MM.1S (cell line): ENCODE measurements around the gene TTC16.

Experiments
- DNase-seq: peaks from one replicate; pipeline ENCODE4 v3.0.0-alpha.2; 2015
- H2AFZ ChIP-seq: fragments of 300-600 bp; sonication (generic); 2 replicates; pipeline ENCODE4 v1.6.0; 2016; ENCODE audit warnings: antibody characterized with exemption, low read length
- H3F3A ChIP-seq: fragments of 300-600 bp; sonication (generic); 2 replicates; pipeline ENCODE4 v1.6.1; 2016; ENCODE audit warnings: mild to moderate bottlenecking, antibody characterized with exemption, low read length, moderate library complexity, mixed read lengths; ENCODE audit not compliant: insufficient read depth
- H3K27ac ChIP-seq: fragments of 300-600 bp; sonication (generic); 2 replicates; pipeline ENCODE4 v1.5.1; 2016; ENCODE audit warnings: mild to moderate bottlenecking, low read length
- H3K27me3 ChIP-seq: fragments of 300-600 bp; sonication (generic); replicated peaks from 2 replicates; pipeline ENCODE4 v1.6.0; 2016; ENCODE audit warnings: low read length; ENCODE audit not compliant: insufficient read depth
- H3K36me3 ChIP-seq: fragments of 300-600 bp; sonication (generic); replicated peaks from 2 replicates; pipeline ENCODE4 v1.6.1; 2016; ENCODE audit warnings: mild to moderate bottlenecking, low read length, mixed read lengths; ENCODE audit not compliant: insufficient read depth
- H3K4me1 ChIP-seq: fragments of 300-600 bp; sonication (generic); 2 replicates; pipeline ENCODE4 v1.6.1; 2016; ENCODE audit warnings: low read length, mixed read lengths
- H3K4me2 ChIP-seq: fragments of 300-600 bp; sonication (generic); 2 replicates; pipeline ENCODE4 v1.6.0; 2016; ENCODE audit warnings: low read depth, low read length
- H3K4me3 ChIP-seq: fragments of 300-600 bp; sonication (generic); 2 replicates; pipeline ENCODE4 v1.5.1; 2016; ENCODE audit warnings: low read length, mixed read lengths
- H3K79me2 ChIP-seq: fragments of 300-600 bp; sonication (generic); 2 replicates; pipeline ENCODE4 v1.6.1; 2016; ENCODE audit warnings: mixed run types, low read length, mixed read lengths
- H3K9ac ChIP-seq: fragments of 300-600 bp; sonication (generic); 2 replicates; pipeline ENCODE4 v1.6.1; 2016; ENCODE audit warnings: low read length, mixed read lengths
- H3K9me2 ChIP-seq: fragments of 300-600 bp; sonication (generic); replicated peaks from 2 replicates; pipeline ENCODE4 v1.6.1; 2016; ENCODE audit warnings: mild to moderate bottlenecking, low read length, mixed read lengths; ENCODE audit not compliant: insufficient read depth
- H3K9me3 ChIP-seq: fragments of 300-600 bp; sonication (generic); replicated peaks from 2 replicates; pipeline ENCODE4 v1.6.1; 2016; ENCODE audit warnings: mild to moderate bottlenecking, low read length, mixed read lengths; ENCODE audit not compliant: insufficient read depth
- H4K20me1 ChIP-seq: fragments of 300-600 bp; sonication (generic); 2 replicates; pipeline ENCODE4 v1.6.1; 2016; ENCODE audit warnings: mild to moderate bottlenecking, low read length, moderate library complexity, mixed read lengths; ENCODE audit not compliant: insufficient read depth
- CTCF ChIP-seq: fragments of 300-600 bp; sonication (generic); IDR thresholded peaks from 2 replicates; pipeline ENCODE4 v1.5.1; 2016; ENCODE audit warnings: antibody characterized with exemption, low read length, mixed read lengths
- EZH2 ChIP-seq: fragments of 300-600 bp; sonication (generic); optimal IDR thresholded peaks from 2 replicates; pipeline ENCODE3; 2017; ENCODE audit warnings: low read depth, mild to moderate bottlenecking, antibody characterized with exemption, low read length, mixed read lengths
- EZH2phosphoT487 ChIP-seq: fragments of 300-600 bp; sonication (generic); IDR thresholded peaks from 2 replicates; pipeline ENCODE4 v1.6.1; 2018; ENCODE audit warnings: antibody characterized with exemption, low read length

The TTC16 gene

GRCh38 chr9:127693697-127694096 is 22.2 kb upstream of the TTC16 start:
- H3F3A ChIP-seq: no peaks in the 10 kb centered on the region
- H3K27me3 ChIP-seq: no peaks in the 10 kb centered on the region
- H3K4me1 ChIP-seq: no peaks in the 10 kb centered on the region
- no peaks in the 10 kb centered on the region for H4K20me1 ChIP-seq
- H3K9me3 ChIP-seq: no peaks in the 10 kb centered on the region
- DNase-seq: no peak
- H3K4me2 ChIP-seq: no peak overlapping the region
- no peak overlapping the region for H3K9ac ChIP-seq
- H2AFZ ChIP-seq: no peak overlapping the region
- no peak overlapping the region for H3K27ac ChIP-seq
- no peak for TF ChIP-seq EZH2
- no peak for TF ChIP-seq CTCF
- no peak for TF ChIP-seq EZH2phosphoT487
- H3K4me3 ChIP-seq: no peak overlapping the region
- H3K79me2 ChIP-seq: no peaks in the 10 kb centered on the region
- H3K9me2 ChIP-seq: no peaks in the 10 kb centered on the region
- no peaks in the 10 kb centered on the region for H3K36me3 ChIP-seq

GRCh38 chr9:127694890-127695720 is 20.8 kb upstream of the TTC16 start:
- H3K9me2 ChIP-seq: no peaks in the 10 kb centered on the region

GRCh38 chr9:127697575-127697974 is 18.3 kb upstream of the TTC16 start:
- Histone ChIP-seq H2AFZ (no peak overlapping the region), H3K4me1 (no peaks in the 10 kb centered on the region), H3F3A (no peaks in the 10 kb centered on the region), H3K9me3 (no peaks in the 10 kb centered on the region), H4K20me1 (no peaks in the 10 kb centered on the region), H3K36me3 (no peaks in the 10 kb centered on the region), H3K4me3 (no peak overlapping the region), H3K27me3 (no peaks in the 10 kb centered on the region), H3K9ac (no peak overlapping the region), H3K79me2 (no peaks in the 10 kb centered on the region), H3K4me2 (no peak overlapping the region), H3K9me2 (no peaks in the 10 kb centered on the region), H3K27ac (no peak overlapping the region)
- TF ChIP-seq EZH2phosphoT487: no peak
- no peak for TF ChIP-seq CTCF
- TF ChIP-seq EZH2: no peak
- no peak for DNase-seq

More at GRCh38 chr9:127694890-127695720, 20.8 kb upstream of the TTC16 start:
- no peaks in the 10 kb centered on the region for H3K9me3 ChIP-seq
- TF ChIP-seq EZH2phosphoT487 (no peak), CTCF (no peak), EZH2 (no peak)
- H3K4me1 ChIP-seq: no peaks in the 10 kb centered on the region
- H3K27ac ChIP-seq: no peak overlapping the region
- H3K27me3 ChIP-seq: no peaks in the 10 kb centered on the region
- H2AFZ ChIP-seq: no peak overlapping the region
- no peak overlapping the region for H3K9ac ChIP-seq
- H3K4me3 ChIP-seq: no peak overlapping the region
- no peak overlapping the region for H3K4me2 ChIP-seq
- no peaks in the 10 kb centered on the region for H4K20me1 ChIP-seq
- no peak for DNase-seq
- H3K79me2 ChIP-seq: no peaks in the 10 kb centered on the region
- no peaks in the 10 kb centered on the region for H3F3A ChIP-seq
- H3K36me3 ChIP-seq: no peaks in the 10 kb centered on the region
